ENCODE measurements around the gene TBC1D5.

The TBC1D5 gene

GRCh38 chr3:17158941-17159682, 583.3 kb downstream of the TBC1D5 start:
- DNase-seq = no peak

GRCh38 chr3:17157713-17158112, 584.7 kb downstream of the TBC1D5 start:
- DNase-seq = no peak
- TF ChIP-seq GATA1 (IDR thresholded peaks at IDR 0.05; ENCODE audit: low read depth, low read length) = no peak
- no peak for TF ChIP-seq POLR2A (IDR thresholded peaks at IDR 0.05; ENCODE audit: low read length)

More at GRCh38 chr3:17158941-17159682, 583.3 kb downstream of the TBC1D5 start:
- TF ChIP-seq GATA1 (IDR thresholded peaks at IDR 0.05; ENCODE audit: low read depth, low read length) (no peak), POLR2A (IDR thresholded peaks at IDR 0.05; ENCODE audit: low read length) (no peak)

GRCh38 chr3:17156864-17157263, 585.6 kb downstream of the TBC1D5 start:
- no peak for TF ChIP-seq POLR2A (IDR thresholded peaks at IDR 0.05; ENCODE audit: low read length)
- DNase-seq = no peak

GRCh38 chr3:17155951-17156350, 586.5 kb downstream of the TBC1D5 start:
- TF ChIP-seq POLR2A (IDR thresholded peaks at IDR 0.05; ENCODE audit: low read length) (no peak), GATA1 (IDR thresholded peaks at IDR 0.05; ENCODE audit: low read depth, low read length) (no peak)
- DNase-seq = no peak

- no peak for TF ChIP-seq GATA1 (IDR thresholded peaks at IDR 0.05; ENCODE audit: low read depth, low read length)
- no peak for TF ChIP-seq POLR2A (IDR thresholded peaks at IDR 0.05; ENCODE audit: low read length)
- DNase-seq = no peak
These were observed 587.5 kb downstream of the TBC1D5 start for GRCh38 chr3:17154941-17155340.

GRCh38 chr3:17154221-17154620, 588.2 kb downstream of the TBC1D5 start:
- DNase-seq = no peak
- TF ChIP-seq GATA1 (IDR thresholded peaks at IDR 0.05; ENCODE audit: low read depth, low read length) (no peak), POLR2A (IDR thresholded peaks at IDR 0.05; ENCODE audit: low read length) (no peak)

- DNase-seq = peak in 1 of 2 experiments; percentile 7
- TF ChIP-seq GATA1 (IDR thresholded peaks at IDR 0.05; ENCODE audit: low read depth, low read length) (no peak), POLR2A (IDR thresholded peaks at IDR 0.05; ENCODE audit: low read length) (no peak)
These were observed 589.2 kb downstream of the TBC1D5 start for GRCh38 chr3:17153209-17153608.

- DNase-seq = peak; percentile 39 to 52
- peak; percentile 55 for TF ChIP-seq POLR2A (IDR thresholded peaks at IDR 0.05; ENCODE audit: low read length)
- TF ChIP-seq GATA1 (IDR thresholded peaks at IDR 0.05; ENCODE audit: low read depth, low read length) = no peak
These were observed 590.6 kb downstream of the TBC1D5 start for GRCh38 chr3:17151598-17152373.

GRCh38 chr3:17149076-17149475, 593.4 kb downstream of the TBC1D5 start:
- TF ChIP-seq POLR2A (IDR thresholded peaks at IDR 0.05; ENCODE audit: low read length) (no peak), GATA1 (IDR thresholded peaks at IDR 0.05; ENCODE audit: low read depth, low read length) (no peak)
- DNase-seq = no peak

GRCh38 chr3:17144665-17144993, 597.8 kb downstream of the TBC1D5 start:
- TF ChIP-seq POLR2A (IDR thresholded peaks at IDR 0.05; ENCODE audit: low read length) = no peak
- no peak for TF ChIP-seq GATA1 (IDR thresholded peaks at IDR 0.05; ENCODE audit: low read depth, low read length)
- DNase-seq = no peak

- TF ChIP-seq POLR2A (IDR thresholded peaks at IDR 0.05; ENCODE audit: low read length) = no peak
- TF ChIP-seq GATA1 (IDR thresholded peaks at IDR 0.05; ENCODE audit: low read depth, low read length) = no peak
- no peak for DNase-seq
These were observed 598.4 kb downstream of the TBC1D5 start for GRCh38 chr3:17143893-17144664.

- no peak for DNase-seq
- TF ChIP-seq GATA1 (IDR thresholded peaks at IDR 0.05; ENCODE audit: low read depth, low read length) = no peak
- TF ChIP-seq POLR2A (IDR thresholded peaks at IDR 0.05; ENCODE audit: low read length) = no peak
These were observed 599.9 kb downstream of the TBC1D5 start for GRCh38 chr3:17142516-17142915.

- TF ChIP-seq GATA1 (IDR thresholded peaks at IDR 0.05; ENCODE audit: low read depth, low read length) (no peak), POLR2A (IDR thresholded peaks at IDR 0.05; ENCODE audit: low read length) (no peak)
These were observed 600.7 kb downstream of the TBC1D5 start for GRCh38 chr3:17141699-17142098.

More at GRCh38 chr3:17141699-17142098, 600.7 kb downstream of the TBC1D5 start:
- DNase-seq = no peak
